GM12865 (cell line): ENCODE results near the gene NCAPG2.
A peak's percentile ranks its signal among the peaks of the same experiment; 100 is the strongest.

Source experiments
- DNase-seq: peaks from one replicate; pipeline ENCODE4 v3.0.0; 2010; ENCODE audit warnings: low read depth
- H3K4me3 ChIP-seq: 2 replicates; pipeline ENCODE4 v1.5.1; 2011; ENCODE audit warnings: mild to moderate bottlenecking, low read depth, low read length, control low read depth
- TF ChIP-seq, protein P1 (sequence below): IDR thresholded peaks from 2 replicates; pipeline ENCODE4 v1.5.1; 2011; ENCODE audit warnings: low read length, control low read depth, low read depth, inconsistent platforms; ENCODE audit not compliant: insufficient read depth; ENCODE audit errors: missing control alignments

NCAPG2 gene

DNA sequence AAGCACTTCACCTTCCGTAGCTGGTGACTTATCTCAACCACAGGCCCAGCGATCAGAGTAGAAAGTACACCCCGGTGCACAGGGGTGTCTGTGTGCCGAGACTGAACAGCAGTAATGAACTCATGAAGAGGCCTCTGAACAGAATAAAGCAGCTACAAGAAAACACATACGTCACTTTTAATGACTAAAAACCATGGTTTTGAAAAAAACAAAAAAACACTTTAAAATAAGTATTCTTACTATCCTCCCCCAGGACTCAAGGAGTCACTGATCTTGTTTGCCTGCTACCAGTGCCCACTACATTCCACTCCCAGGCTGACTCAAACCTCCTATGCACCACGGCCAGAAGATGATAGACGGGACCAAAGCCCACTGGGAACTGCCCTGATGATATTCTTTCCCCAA, 53.8 kb downstream of the NCAPG2 start:
- DNase-seq, result no peak
- TF ChIP-seq, protein P1, sequence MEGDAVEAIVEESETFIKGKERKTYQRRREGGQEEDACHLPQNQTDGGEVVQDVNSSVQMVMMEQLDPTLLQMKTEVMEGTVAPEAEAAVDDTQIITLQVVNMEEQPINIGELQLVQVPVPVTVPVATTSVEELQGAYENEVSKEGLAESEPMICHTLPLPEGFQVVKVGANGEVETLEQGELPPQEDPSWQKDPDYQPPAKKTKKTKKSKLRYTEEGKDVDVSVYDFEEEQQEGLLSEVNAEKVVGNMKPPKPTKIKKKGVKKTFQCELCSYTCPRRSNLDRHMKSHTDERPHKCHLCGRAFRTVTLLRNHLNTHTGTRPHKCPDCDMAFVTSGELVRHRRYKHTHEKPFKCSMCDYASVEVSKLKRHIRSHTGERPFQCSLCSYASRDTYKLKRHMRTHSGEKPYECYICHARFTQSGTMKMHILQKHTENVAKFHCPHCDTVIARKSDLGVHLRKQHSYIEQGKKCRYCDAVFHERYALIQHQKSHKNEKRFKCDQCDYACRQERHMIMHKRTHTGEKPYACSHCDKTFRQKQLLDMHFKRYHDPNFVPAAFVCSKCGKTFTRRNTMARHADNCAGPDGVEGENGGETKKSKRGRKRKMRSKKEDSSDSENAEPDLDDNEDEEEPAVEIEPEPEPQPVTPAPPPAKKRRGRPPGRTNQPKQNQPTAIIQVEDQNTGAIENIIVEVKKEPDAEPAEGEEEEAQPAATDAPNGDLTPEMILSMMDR, result no peak
- H3K4me3 ChIP-seq, result no peak overlapping the region

DNA sequence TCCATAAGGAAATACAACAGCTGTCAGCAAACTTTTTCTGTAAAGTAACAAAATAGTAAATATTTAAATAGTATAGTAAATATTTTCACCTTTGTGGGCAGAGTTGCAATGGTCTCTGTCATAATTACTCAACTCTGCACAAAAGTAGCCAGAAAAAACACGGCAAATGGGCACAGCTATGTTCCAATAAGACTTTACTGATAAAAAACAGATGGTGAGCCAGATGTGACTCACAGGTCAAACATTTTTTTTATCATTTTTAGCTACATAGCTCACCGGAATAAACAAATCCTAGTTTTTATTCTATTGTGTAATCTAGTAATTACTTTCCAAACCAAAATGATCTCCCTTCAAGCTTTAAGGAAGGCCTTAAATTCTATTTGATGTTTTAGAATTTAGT, 55.3 kb downstream of the NCAPG2 start:
- DNase-seq, result no peak
- no peak overlapping the region for H3K4me3 ChIP-seq
- TF ChIP-seq, protein P1, result no peak

DNA sequence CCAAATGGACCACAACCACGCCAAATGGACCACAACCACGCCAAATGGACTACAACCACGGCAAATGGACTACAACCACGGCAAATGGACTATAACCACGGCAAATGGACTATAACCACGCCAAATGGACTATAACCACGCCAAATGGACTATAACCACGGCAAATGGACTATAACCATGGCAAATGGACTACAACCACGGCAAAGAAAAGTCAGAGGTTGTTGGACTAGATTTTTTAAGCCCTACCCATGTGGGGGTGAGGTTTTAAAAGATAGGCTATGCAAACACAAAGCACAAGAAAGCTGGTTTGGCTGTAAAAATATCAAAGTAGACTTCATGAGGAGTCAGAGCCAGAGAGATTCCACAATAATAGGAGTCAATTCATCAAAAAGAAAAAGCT, 55.8 kb downstream of the NCAPG2 start:
- no peak overlapping the region for H3K4me3 ChIP-seq
- TF ChIP-seq, protein P1, result no peak
- DNase-seq, result no peak

DNA sequence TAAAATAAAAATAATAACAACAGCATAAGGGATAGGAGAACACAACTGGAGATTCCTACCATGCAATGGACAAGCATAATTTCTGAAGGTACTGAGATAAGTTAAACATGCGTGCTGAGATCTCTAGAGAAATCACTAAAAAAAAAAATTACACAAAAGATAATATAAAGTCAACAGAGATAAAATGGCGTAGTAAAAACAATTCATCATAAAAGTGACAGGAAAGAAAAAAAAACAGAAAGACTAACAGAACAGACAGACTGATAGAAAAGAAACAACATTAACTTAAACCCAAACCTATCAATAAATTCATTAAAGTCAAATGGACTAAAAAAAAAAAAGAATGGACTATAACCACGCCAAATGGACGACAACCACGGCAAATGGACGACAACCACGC, 56.4 kb downstream of the NCAPG2 start:
- DNase-seq, result no peak
- TF ChIP-seq, protein P1, result no peak

DNA sequence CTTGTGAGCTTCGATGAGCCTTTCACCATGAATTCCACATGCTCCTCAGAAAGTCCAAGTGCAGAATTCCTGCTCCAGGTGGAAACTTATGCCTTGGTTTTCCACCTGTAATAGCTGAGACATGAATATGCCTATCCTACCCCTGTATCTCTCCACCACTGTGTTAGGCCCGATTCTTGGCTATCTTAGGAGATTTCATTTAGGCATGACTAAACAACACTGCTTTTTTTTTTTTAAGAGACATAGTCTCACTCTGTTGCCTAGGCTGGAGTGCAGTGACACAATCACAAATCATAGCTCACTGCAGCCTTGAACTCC, 57.2 kb downstream of the NCAPG2 start:
- DNase-seq, result no peak
- H3K4me3 ChIP-seq, result no peak overlapping the region
- TF ChIP-seq, protein P1, result no peak

More for the DNA sequence above, 56.4 kb downstream of the NCAPG2 start:
- no peak overlapping the region for H3K4me3 ChIP-seq

DNA sequence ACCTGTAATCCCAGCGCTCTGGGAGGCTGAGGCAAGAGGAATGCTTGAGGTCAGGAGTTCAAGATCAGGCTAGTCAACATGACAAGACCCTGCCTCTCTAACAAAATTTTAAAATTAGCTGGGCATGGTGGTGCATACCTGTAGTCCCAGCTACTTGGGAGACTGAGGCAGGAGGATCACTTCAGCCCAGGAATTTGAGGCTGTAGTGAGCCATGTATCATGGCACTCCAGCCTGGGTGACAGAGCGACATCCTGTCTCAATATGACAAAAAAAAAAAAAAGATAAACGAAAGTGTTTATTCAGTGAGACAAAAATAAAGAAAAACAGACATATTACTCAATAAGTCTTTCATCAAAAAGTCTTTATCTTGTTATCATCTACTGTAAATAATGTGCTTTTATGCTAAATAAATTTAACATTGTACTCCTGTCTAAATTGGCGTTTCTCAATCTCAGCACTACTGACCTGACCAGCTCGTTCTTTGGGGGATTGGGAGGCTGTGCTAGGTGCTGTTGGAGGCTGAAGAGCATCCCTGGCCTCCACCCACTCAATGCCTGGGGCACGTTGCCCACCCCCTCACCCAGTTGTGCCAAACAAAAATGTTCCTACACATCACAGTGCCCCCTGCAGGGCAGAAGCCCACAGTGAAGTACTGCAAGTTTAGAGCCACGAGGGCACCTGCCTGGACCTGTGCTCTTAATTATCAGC, 57.7 kb downstream of the NCAPG2 start:
- no peak overlapping the region for H3K4me3 ChIP-seq
- TF ChIP-seq, protein P1, result peak; percentile 57
- DNase-seq, result peak; percentile 26

DNA sequence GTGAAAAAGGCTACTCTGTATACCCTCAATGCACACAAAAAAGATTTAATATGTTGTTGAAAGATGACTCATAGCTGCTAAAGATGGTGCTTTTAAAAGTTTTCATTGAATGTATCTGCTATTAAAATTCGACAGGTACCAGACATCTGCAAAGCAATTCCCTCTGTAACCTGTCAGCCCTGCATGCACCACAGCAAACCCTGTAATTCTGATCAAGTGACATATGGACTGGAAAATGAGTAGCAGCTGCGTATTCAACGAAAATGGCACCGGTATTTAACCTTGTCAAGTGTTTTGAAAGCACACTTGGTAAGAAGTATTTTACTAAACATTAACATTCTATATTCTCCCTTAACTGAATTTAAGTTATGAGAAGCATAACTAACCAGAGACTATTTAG, 58.8 kb downstream of the NCAPG2 start:
- no peak overlapping the region for H3K4me3 ChIP-seq
- TF ChIP-seq, protein P1, result no peak
- no peak for DNase-seq
